ENCODE measurements around the gene TAF1L. TPM values are rescaled to one million over a fixed set of nuclear protein-coding genes. Genes with fewer than 3 reads are reported as not detected.
"Not testable (repeated sequence)": the region's sequence is repeated elsewhere in the genome, so short reads cannot be mapped to it uniquely, and the experiment has no call there.

The TAF1L gene, protein sequence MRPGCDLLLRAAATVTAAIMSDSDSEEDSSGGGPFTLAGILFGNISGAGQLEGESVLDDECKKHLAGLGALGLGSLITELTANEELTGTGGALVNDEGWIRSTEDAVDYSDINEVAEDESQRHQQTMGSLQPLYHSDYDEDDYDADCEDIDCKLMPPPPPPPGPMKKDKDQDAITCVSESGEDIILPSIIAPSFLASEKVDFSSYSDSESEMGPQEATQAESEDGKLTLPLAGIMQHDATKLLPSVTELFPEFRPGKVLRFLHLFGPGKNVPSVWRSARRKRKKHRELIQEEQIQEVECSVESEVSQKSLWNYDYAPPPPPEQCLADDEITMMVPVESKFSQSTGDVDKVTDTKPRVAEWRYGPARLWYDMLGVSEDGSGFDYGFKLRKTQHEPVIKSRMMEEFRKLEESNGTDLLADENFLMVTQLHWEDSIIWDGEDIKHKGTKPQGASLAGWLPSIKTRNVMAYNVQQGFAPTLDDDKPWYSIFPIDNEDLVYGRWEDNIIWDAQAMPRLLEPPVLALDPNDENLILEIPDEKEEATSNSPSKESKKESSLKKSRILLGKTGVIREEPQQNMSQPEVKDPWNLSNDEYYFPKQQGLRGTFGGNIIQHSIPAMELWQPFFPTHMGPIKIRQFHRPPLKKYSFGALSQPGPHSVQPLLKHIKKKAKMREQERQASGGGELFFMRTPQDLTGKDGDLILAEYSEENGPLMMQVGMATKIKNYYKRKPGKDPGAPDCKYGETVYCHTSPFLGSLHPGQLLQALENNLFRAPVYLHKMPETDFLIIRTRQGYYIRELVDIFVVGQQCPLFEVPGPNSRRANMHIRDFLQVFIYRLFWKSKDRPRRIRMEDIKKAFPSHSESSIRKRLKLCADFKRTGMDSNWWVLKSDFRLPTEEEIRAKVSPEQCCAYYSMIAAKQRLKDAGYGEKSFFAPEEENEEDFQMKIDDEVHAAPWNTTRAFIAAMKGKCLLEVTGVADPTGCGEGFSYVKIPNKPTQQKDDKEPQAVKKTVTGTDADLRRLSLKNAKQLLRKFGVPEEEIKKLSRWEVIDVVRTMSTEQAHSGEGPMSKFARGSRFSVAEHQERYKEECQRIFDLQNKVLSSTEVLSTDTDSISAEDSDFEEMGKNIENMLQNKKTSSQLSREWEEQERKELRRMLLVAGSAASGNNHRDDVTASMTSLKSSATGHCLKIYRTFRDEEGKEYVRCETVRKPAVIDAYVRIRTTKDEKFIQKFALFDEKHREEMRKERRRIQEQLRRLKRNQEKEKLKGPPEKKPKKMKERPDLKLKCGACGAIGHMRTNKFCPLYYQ (N-terminal part only)
- 0.03 and 0.05 TPM in 2 replicates for total RNA-seq
- polyA plus RNA-seq (2012): not detected

- DNase-seq (ENCODE audit: low read depth): no peak
These were observed at the start of gene TAF1L for GRCh38 chr9:32635362-32635761. Gene TAF1L, minus strand, starts transcription at chr9:32635669. Its CDS starts 90 bp downstream, at chr9:32635579.

DNA sequence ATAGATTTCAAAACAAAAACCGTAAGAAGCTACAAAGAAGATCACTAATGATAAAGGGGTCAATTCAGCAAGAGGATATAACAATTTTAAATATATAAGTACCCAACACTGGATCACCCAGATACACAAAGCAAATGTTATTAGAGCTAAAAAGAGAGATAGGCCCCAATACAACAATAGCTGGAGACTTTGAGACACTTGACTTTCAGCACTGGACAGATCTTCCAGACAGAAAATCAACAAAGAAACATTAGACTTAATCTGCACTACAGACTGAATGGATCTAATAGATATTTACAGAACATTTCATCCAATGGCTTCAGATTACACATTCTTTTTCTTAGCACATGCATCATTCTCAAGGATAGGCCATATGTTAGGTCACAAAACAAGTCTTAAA lies 46.3 kb upstream of the TAF1L start:
- DNase-seq (ENCODE audit: low read depth): no peak

DNA sequence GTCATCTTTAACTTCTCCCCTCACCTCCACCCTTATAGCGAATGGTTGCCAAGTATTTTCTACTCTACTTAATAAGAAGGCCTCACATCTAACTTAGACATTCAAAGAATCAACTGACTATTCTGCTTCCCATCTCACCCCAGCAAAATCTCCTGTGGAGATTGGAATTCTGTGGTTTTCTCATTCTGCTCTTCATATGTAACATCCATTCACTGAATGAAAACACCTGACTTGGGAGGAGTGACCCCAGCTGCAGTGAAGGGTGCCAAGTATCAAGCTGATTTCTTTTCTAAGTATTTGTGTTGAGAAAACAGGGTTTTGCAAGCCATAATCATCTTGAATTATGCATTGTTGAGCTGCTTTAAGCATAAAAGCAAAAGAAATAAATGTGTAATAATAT lies 42.5 kb upstream of the TAF1L start:
- no peak for DNase-seq (ENCODE audit: low read depth)

GRCh38 chr9:32672469-32672868 lies 37.0 kb upstream of the TAF1L start:
- DNase-seq (ENCODE audit: low read depth): peak; percentile 12

DNA sequence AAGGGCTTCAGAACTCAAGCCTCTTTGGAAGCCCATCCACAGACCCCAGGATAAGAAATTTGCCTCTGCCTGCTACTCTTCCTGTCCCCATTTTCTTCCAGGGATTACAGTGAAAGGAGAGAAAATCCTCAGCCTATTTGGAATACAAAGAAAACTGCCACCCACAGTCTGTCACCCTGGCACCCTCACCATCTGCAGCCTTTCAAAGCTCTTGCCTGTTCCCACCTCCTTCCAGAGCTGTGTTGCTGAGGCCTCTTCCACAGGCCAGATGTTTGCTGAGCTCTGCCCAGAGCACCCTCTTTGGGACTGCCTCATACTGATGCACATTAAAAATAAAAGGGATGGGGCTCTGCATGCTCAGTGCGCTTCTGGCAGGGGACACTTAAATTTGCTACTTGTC lies 35.9 kb upstream of the TAF1L start:
- DNase-seq (ENCODE audit: low read depth): no peak

DNA sequence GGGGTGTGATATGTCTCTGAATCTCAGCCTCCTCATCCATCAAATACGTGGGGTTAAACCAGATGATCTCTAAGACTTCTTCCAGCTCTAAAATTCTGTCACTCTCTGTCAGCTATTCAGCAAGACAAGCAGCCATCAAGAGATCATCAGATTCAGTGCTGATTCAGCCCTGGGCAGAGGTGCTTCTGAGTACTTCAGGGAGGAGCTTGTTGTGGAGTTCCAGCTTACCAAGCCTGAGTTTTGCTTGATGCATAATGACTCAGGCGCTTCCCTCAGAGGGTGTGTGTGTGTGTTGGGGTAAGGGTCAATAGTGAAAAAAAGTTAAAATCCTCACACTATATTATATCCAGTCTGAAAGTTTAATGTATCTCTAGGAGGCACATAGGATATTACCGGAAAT lies 29.6 kb upstream of the TAF1L start:
- no peak for DNase-seq (ENCODE audit: low read depth)

DNA sequence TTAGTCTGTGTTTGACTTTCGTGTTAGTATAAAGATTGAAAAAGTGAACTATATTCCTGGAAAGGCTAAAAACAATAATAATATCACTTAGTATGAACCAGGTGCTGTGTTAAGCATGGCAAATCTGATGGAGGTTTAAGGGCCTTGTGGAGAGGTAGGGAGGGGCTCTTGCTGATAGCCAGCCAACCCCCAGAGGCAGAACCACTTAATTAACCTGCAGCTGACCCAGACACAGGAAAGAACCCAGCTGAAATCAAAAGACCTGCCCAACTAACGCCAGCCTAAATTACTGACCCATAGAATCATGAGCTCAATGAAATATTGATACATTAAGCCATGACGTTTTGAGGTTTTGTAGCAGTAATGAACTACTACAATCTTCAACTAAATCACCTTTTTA lies 28.3 kb upstream of the TAF1L start:
- no peak for DNase-seq (ENCODE audit: low read depth)

DNA sequence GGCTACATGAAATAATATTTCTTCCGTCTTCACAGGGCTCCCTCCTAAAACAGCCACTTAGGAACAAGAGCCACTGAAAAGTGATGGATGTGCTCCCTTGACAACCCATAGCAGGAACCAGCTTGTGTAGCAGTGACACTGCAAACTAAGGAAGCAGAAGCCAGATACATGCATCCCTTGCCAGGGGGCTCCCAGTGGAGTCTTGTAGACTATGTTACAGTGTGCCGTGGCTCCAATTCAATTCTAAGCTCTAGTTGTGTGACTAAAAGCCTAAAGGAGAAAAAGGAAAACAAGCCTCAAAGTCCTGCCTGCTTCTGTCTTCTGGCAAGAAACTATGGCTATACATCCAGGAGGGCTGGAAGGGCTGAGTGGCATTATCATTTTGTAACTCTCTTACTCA lies 12.2 kb upstream of the TAF1L start:
- no peak for DNase-seq (ENCODE audit: low read depth)

- DNase-seq (ENCODE audit: low read depth): peak; percentile 12
These were observed 9.2 kb upstream of the TAF1L start for GRCh38 chr9:32644698-32645097.

DNA sequence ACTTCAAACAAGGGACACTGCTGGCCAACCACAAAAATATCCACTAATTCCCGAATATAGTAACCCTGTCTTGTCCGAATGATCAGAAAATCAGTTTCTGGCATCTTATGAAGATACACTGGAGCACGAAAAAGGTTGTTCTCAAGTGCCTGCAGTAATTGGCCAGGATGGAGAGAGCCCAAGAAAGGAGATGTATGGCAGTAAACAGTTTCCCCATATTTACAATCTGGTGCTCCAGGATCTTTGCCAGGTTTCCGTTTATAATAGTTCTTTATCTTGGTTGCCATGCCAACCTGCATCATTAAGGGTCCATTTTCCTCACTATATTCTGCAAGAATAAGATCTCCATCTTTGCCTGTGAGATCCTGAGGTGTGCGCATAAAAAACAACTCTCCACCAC lies 2.3 kb downstream of the TAF1L start:
- DNase-seq (ENCODE audit: low read depth): not testable (repeated sequence)

DNA sequence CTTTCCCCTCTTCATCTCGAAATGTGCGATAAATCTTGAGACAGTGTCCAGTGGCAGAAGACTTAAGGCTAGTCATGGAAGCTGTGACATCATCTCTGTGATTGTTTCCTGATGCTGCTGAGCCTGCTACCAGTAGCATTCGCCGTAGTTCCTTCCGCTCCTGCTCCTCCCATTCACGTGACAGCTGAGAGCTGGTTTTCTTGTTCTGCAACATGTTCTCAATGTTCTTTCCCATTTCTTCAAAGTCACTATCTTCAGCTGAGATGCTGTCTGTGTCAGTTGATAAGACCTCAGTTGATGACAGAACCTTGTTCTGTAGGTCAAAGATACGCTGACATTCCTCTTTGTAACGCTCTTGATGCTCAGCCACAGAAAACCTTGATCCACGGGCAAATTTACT lies 3.5 kb downstream of the TAF1L start:
- DNase-seq (ENCODE audit: low read depth): no peak

- no peak for DNase-seq (ENCODE audit: low read depth)
These were observed 8.0 kb downstream of the TAF1L start for GRCh38 chr9:32627394-32627954.

- no peak for DNase-seq (ENCODE audit: low read depth)
These were observed 10.1 kb downstream of the TAF1L start for GRCh38 chr9:32625320-32625719.

DNA sequence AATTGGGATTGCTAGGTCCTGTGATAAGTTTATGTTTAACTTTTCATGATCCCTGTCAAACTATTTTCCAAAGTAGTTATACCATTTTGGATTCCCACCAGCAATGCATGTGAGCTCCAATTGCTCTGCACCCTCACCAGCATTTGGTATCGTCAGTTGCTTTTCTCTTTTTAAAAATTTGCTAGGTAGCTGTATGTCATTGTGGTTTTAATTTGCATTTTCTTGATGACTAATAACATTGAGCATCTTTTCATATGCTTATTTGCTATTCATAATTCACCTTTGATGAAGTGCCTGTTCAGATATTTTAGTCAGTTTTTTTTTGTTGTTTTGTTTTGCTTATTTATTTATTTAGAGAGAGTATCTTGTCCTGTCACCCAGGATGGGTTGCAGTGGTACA lies 12.5 kb downstream of the TAF1L start:
- no peak for DNase-seq (ENCODE audit: low read depth)

- no peak for DNase-seq (ENCODE audit: low read depth)
These were observed 17.2 kb downstream of the TAF1L start for GRCh38 chr9:32618261-32618660.

GRCh38 chr9:32606811-32607210 lies 28.7 kb downstream of the TAF1L start:
- DNase-seq (ENCODE audit: low read depth): no peak

GRCh38 chr9:32603914-32604852 lies 31.3 kb downstream of the TAF1L start:
- no peak for DNase-seq (ENCODE audit: low read depth)

GRCh38 chr9:32599021-32599420 lies 36.4 kb downstream of the TAF1L start:
- not testable (repeated sequence) for DNase-seq (ENCODE audit: low read depth)

- DNase-seq (ENCODE audit: low read depth): no peak
These were observed 38.5 kb downstream of the TAF1L start for GRCh38 chr9:32596936-32597335.
